ENCODE results near the gene CALY. TPM values are rescaled to one million over a fixed set of nuclear protein-coding genes. Genes with fewer than 3 reads are reported as not detected.

The CALY gene
- total and polyA plus RNA-seq, 4 donors: not detected

- Histone ChIP-seq H3K4me1 (ENCODE audit: control insufficient read depth in 5 of 5, insufficient read depth in 5 of 5, low read length in 5 of 5) (peaks cover 0 to 6% (median 0%) of the 10 kb centered on the region in 5 donors), H3K9ac (ENCODE audit: insufficient read depth in 1 of 2, low read length in 2 of 2) (no peak overlapping the region), H3K27me3 (ENCODE audit: control insufficient read depth in 3 of 3, insufficient read depth in 3 of 3, low read length in 2 of 3) (no peaks in the 10 kb centered on the region), H3K27ac (ENCODE audit: low read depth in 1 of 2, low read length in 1 of 2) (no peak overlapping the region), H3K4me3 (no peak overlapping the region), H3K36me3 (ENCODE audit: control insufficient read depth in 4 of 4, insufficient read depth in 4 of 4, low read length in 4 of 4) (peaks cover 12 to 74% (median 32%) of the 10 kb centered on the region in 4 donors), H3K9me3 (ENCODE audit: control insufficient read depth in 4 of 4, insufficient read depth in 3 of 4, low read length in 3 of 4) (peaks cover 0 to 4% (median 0%) of the 10 kb centered on the region in 4 donors)
- no peak for DNase-seq
- no peak for TF ChIP-seq CTCF (IDR thresholded peaks at IDR 0.05; ENCODE audit: control extremely low read depth, extremely low read depth)
- no peak for ATAC-seq (ENCODE audit: insufficient read depth, low FRiP score)
- 92 to 94% methylated on average over 38 of the region's 38 CpGs for WGBS, 2 donors
Measured at GRCh38 chr10:133281628-133282372, 54.9 kb downstream of the CALY start.

- no peak overlapping the region for H3K27ac ChIP-seq (ENCODE audit: low read depth in 1 of 2, low read length in 1 of 2)
- H3K4me3 ChIP-seq: no peak overlapping the region
- ATAC-seq (ENCODE audit: insufficient read depth, low FRiP score) (no peak), DNase-seq (no peak)
- 95 to 97% methylated on average over 13 to 15 of the region's 15 CpGs for WGBS, 2 donors
- peaks cover 0 to 4% (median 0%) of the 10 kb centered on the region in 4 donors for H3K9me3 ChIP-seq (ENCODE audit: control insufficient read depth in 4 of 4, insufficient read depth in 3 of 4, low read length in 3 of 4)
- peaks cover 0 to 6% (median 3%) of the 10 kb centered on the region in 5 donors for H3K4me1 ChIP-seq (ENCODE audit: control insufficient read depth in 5 of 5, insufficient read depth in 5 of 5, low read length in 5 of 5)
- H3K27me3 ChIP-seq (ENCODE audit: control insufficient read depth in 3 of 3, insufficient read depth in 3 of 3, low read length in 2 of 3): no peaks in the 10 kb centered on the region
- no peak for TF ChIP-seq CTCF (IDR thresholded peaks at IDR 0.05; ENCODE audit: control extremely low read depth, extremely low read depth)
- H3K36me3 ChIP-seq (ENCODE audit: control insufficient read depth in 4 of 4, insufficient read depth in 4 of 4, low read length in 4 of 4): peaks cover 12 to 71% (median 30%) of the 10 kb centered on the region in 4 donors
- no peak overlapping the region for H3K9ac ChIP-seq (ENCODE audit: insufficient read depth in 1 of 2, low read length in 2 of 2)
Measured at GRCh38 chr10:133281084-133281483, 55.6 kb downstream of the CALY start.

GRCh38 chr10:133280391-133281059 is 56.2 kb downstream of the CALY start:
- Histone ChIP-seq H3K9me3 (ENCODE audit: control insufficient read depth in 4 of 4, insufficient read depth in 3 of 4, low read length in 3 of 4) (peaks cover 0 to 4% (median 0%) of the 10 kb centered on the region in 4 donors), H3K4me1 (ENCODE audit: control insufficient read depth in 5 of 5, insufficient read depth in 5 of 5, low read length in 5 of 5) (peaks cover 0 to 9% (median 3%) of the 10 kb centered on the region in 5 donors), H3K27ac (ENCODE audit: low read depth in 1 of 2, low read length in 1 of 2) (no peak overlapping the region), H3K4me3 (no peak overlapping the region), H3K27me3 (ENCODE audit: control insufficient read depth in 3 of 3, insufficient read depth in 3 of 3, low read length in 2 of 3) (no peaks in the 10 kb centered on the region), H3K9ac (ENCODE audit: insufficient read depth in 1 of 2, low read length in 2 of 2) (no peak overlapping the region), H3K36me3 (ENCODE audit: control insufficient read depth in 4 of 4, insufficient read depth in 4 of 4, low read length in 4 of 4) (peaks cover 12 to 66% (median 30%) of the 10 kb centered on the region in 4 donors)
- 96 to 97% methylated on average over 10 of the region's 10 CpGs for WGBS, 2 donors
- no peak for TF ChIP-seq CTCF (IDR thresholded peaks at IDR 0.05; ENCODE audit: control extremely low read depth, extremely low read depth)
- DNase-seq (no peak), ATAC-seq (ENCODE audit: insufficient read depth, low FRiP score) (no peak)

All from lung (tissue), 12 donors.